NCI-H2196 treated with DMSO at 0.1 percent for 48 hours (cell line): ENCODE results near the gene POLR1G.

ENCODE experiments used
- DNase-seq: peaks from one replicate; lab custom pipeline; 2025; ENCODE audit not compliant: unreplicated experiment; lab: John Stamatoyannopoulos, UW

The POLR1G gene

DNA sequence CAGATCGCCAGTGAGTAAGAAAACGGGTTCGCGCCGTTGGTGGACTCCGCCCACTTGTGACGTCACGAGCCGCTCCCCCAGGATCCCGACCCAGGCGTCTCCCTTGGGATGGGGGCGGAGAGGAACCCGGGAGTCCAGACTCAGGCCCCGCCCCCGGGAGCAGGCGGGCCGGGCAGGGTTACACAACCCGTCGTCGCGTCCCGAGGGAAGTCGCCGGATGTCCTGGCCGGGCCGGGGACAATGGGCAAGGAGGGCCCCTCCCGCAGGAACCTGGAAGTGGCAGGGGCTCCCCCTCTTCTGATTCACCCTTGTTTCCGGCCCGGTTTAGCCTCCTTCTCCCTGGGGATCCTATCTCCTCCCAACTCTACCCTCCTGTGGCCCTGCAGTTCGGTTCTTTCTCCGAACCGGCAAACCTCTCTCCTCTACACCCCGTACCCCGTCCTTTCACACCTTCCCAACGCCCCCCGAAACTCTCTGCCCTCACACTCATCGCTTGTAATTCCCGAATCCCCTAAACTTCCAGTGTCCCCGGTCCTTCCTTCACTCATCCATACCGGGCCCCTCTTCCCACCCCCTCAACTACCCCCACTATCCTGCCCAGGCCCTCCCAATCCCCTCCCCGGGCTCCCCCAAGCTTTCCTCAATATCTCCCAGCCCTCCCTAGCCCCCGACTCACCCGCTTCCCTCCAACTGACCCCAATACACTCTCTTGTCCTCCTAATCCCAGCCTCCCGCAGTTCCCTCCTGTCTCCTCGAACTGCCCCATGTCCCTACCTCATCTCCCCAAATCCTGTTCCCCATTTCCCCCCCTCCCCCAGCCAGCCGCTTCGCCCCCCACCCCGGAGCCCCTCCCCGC, 37.2 kb downstream of the POLR1G start:
- peak; percentile 74 for DNase-seq

GRCh38 chr19:45444318-45445041, 38.0 kb downstream of the POLR1G start:
- DNase-seq: peak; percentile 52

DNA sequence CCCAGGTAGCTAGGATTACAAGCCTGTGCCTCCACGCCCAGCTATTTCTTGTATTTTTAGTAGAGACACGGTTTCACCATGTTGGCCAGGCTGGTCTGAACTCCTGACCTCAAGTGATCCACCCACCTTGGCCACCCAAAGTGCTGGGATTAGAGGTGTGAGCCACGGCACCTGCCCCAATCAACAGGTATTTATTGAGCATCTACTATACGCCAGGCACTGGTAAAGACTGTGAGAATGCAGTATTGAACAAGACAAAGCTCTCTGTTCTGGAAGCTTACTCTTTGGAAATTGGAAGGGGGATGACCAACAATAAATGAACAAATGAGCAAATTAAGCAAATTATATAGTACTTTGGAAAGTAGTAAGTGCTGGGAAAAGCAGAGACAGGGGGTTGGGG, 38.7 kb downstream of the POLR1G start:
- DNase-seq: no peak

- no peak for DNase-seq
Observed at GRCh38 chr19:45446295-45446694, 39.9 kb downstream of the POLR1G start.

GRCh38 chr19:45446944-45447343, 40.5 kb downstream of the POLR1G start:
- DNase-seq: no peak

DNA sequence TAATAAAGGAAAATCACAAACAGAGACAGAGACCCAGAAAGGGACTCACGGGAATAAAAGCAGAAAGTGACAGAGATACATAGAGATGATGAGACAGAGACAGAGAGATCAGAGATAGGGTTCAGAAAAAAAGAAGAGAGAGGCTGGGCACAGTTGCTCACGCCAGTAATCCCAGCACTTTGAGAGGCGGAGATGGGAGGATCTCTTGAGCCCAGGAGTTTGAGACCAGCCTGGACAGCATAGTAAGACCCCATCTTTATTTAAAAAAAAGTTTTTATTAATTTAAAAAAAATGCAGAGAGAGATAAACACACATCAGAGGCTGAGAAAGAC, 41.9 kb downstream of the POLR1G start:
- DNase-seq: no peak

DNA sequence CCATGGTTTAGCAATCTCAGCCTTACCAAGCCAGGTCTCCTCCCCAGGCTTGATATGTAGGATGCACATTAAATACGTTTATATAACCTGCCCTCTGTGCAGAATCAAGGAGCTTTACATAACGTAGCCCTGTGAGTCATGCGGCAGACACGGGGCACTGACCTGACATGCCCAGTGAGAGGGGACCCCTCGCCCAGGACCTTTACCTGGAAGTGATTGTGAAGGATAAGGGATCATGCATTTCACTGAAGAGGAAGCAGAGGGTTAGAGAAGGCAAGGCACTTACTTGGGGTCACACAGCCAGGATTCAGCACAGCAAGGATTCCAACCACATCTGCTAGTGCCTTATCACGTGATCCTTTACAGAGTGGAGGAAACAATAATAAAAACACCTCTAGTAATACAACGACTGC, 42.4 kb downstream of the POLR1G start:
- no peak for DNase-seq

DNA sequence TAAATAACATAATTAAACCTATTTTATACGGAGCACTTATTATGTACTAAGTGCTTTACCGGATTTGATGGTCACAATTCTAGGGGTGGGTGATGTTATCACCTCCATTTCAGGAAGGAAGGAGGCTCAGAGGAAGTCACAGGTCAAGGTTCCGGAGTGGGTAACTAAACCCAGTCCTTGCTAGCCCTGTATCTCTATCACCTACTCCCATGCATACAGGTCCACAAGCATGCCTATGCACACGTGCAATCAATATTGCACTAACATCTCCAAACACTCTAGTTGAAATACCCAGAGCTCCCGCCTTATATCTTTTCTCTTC, 43.5 kb downstream of the POLR1G start:
- DNase-seq: no peak

GRCh38 chr19:45451131-45451849, 44.8 kb downstream of the POLR1G start:
- DNase-seq: no peak

DNA sequence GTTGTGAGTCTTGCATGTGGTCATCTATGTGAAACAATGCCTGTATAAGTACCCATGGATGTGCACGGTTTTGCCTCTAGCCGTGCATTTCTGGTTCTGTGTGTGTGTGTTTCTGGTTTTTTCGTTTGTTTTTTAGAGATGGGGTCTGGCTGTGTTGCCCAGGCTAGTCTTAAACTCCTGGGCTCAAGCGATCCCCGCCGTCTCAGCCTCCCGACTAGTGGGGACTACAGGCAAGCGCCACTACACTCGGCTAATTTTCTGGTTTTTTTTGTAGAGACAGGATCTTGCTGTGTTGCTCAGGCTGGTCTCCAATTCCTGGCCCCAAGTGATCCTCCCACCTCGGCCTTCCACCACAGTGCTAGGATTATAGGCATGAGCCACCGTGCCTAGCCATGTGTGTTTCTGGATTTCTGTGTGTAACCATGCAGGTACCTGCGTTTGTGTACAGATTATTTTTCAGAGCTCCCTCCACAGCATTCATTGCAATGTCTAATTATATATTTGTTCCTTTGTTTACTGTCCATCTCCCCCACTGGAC, 45.5 kb downstream of the POLR1G start:
- no peak for DNase-seq

- DNase-seq: peak; percentile 95
Observed at GRCh38 chr19:45455707-45456499, 49.5 kb downstream of the POLR1G start.

DNA sequence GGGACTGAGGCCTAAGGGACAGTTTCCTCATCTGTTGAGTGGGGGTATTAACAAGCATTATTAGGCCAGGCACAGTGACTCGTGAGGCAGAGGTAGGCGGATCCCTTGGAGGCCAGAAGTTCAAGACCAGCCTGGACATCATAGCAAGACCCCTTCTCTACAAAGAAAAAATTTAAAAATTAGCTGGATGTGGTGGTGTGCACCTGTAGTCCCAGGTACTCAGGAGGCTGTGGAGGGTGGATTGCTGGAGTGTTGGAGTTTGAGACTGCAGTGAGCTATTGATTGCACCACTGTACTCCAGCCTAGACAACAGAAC, 50.0 kb downstream of the POLR1G start:
- DNase-seq: no peak

GRCh38 chr19:45457776-45458175, 51.3 kb downstream of the POLR1G start:
- DNase-seq: no peak
